Dendritic cell treated with granulocyte-macrophage colony-stimulating factor and Interleukin-4, amounts not matched to agents 40 ng/mL and 50 ng/mL, for 4 days (primary cell): ENCODE results near the gene FBXL16.

Experiments used
- H3K27ac Mint-ChIP-seq: one replicate; pipeline ENCODE4 v1.8.0; 2022; ENCODE audit warnings: mild to moderate bottlenecking, mixed read lengths
- H3K27me3 Mint-ChIP-seq: one replicate; pipeline ENCODE4 v1.8.0; 2022; ENCODE audit warnings: mild to moderate bottlenecking, mixed read lengths
- H3K36me3 Mint-ChIP-seq: one replicate; pipeline ENCODE4 v1.8.0; 2022; ENCODE audit warnings: low read depth, mixed read lengths
- H3K4me1 Mint-ChIP-seq: one replicate; pipeline ENCODE4 v1.8.0; 2022; ENCODE audit warnings: low read depth, mixed read lengths
- H3K4me3 Mint-ChIP-seq: one replicate; pipeline ENCODE4 v1.8.0; 2022; ENCODE audit warnings: mild to moderate bottlenecking, moderate library complexity, mixed read lengths
- H3K9me3 Mint-ChIP-seq: one replicate; pipeline ENCODE4 v1.8.0; 2022; ENCODE audit warnings: mixed read lengths
- intact Hi-C: fragments of 100-400 bp; cut with micrococcal nuclease; formaldehyde crosslinking; loops from one replicate; pipeline ENCODE4 v1.15.0; 2022

The FBXL16 gene

GRCh38 chr16:741986-742629, 36.5 kb upstream of the FBXL16 start:
- peaks cover 27% of the 10 kb centered on the region for H3K36me3 Mint-ChIP-seq
- H3K4me3 Mint-ChIP-seq, result no peak overlapping the region
- no peaks in the 10 kb centered on the region for H3K9me3 Mint-ChIP-seq
- no peak overlapping the region for H3K27ac Mint-ChIP-seq
- no peaks in the 10 kb centered on the region for H3K27me3 Mint-ChIP-seq
- intact Hi-C loops, result no loop called here
- H3K4me1 Mint-ChIP-seq, result peaks cover 17% of the 10 kb centered on the region

GRCh38 chr16:740764-741505, 35.3 kb upstream of the FBXL16 start, which contains the start of gene CIAO3:
CIAO3 (minus strand) TSS chr16:740997; CDS start chr16:740985, 12 bp downstream.
- intact Hi-C loops, result loop anchor here (1.0 kb wide), 1 partner anchor 30 kb away; no protein-coding TSS in a partner anchor
- H3K27me3 Mint-ChIP-seq, result no peaks in the 10 kb centered on the region
- peaks cover 17% of the 10 kb centered on the region for H3K4me1 Mint-ChIP-seq
- H3K4me3 Mint-ChIP-seq, result peak within 1 kb of the TSS; percentile 80
- peaks cover 39% of the 10 kb centered on the region for H3K36me3 Mint-ChIP-seq
- no peaks in the 10 kb centered on the region for H3K9me3 Mint-ChIP-seq
- peak within 1 kb of the TSS; percentile 77 for H3K27ac Mint-ChIP-seq

GRCh38 chr16:740459-740763, 34.8 kb upstream of the FBXL16 start:
- no peaks in the 10 kb centered on the region for H3K9me3 Mint-ChIP-seq
- peaks cover 17% of the 10 kb centered on the region for H3K4me1 Mint-ChIP-seq
- H3K36me3 Mint-ChIP-seq, result peaks cover 44% of the 10 kb centered on the region
- H3K27ac Mint-ChIP-seq, result peak overlapping the region; percentile 77
- intact Hi-C loops, result loop anchor here (1.0 kb wide), 1 partner anchor 29 kb away; no protein-coding TSS in a partner anchor
- H3K4me3 Mint-ChIP-seq, result peak overlapping the region; percentile 80
- no peaks in the 10 kb centered on the region for H3K27me3 Mint-ChIP-seq

- H3K4me3 Mint-ChIP-seq, result peak overlapping the region; percentile 80
- intact Hi-C loops, result loop anchor here (1.0 kb wide), 1 partner anchor 29 kb away; no protein-coding TSS in a partner anchor
- peaks cover 17% of the 10 kb centered on the region for H3K4me1 Mint-ChIP-seq
- peak overlapping the region; percentile 77 for H3K27ac Mint-ChIP-seq
- H3K36me3 Mint-ChIP-seq, result peaks cover 50% of the 10 kb centered on the region
- no peaks in the 10 kb centered on the region for H3K27me3 Mint-ChIP-seq
- H3K9me3 Mint-ChIP-seq, result no peaks in the 10 kb centered on the region
These were observed 34.2 kb upstream of the FBXL16 start for GRCh38 chr16:739560-740458.

- intact Hi-C loops, result no loop called here
- H3K27me3 Mint-ChIP-seq, result no peaks in the 10 kb centered on the region
- H3K9me3 Mint-ChIP-seq, result no peaks in the 10 kb centered on the region
- no peak overlapping the region for H3K4me3 Mint-ChIP-seq
- H3K4me1 Mint-ChIP-seq, result peaks cover 17% of the 10 kb centered on the region
- peaks cover 78% of the 10 kb centered on the region for H3K36me3 Mint-ChIP-seq
- H3K27ac Mint-ChIP-seq, result no peak overlapping the region
These were observed 31.4 kb upstream of the FBXL16 start for GRCh38 chr16:736936-737481.

GRCh38 chr16:735982-736453, 30.4 kb upstream of the FBXL16 start:
- intact Hi-C loops, result no loop called here
- no peaks in the 10 kb centered on the region for H3K9me3 Mint-ChIP-seq
- H3K4me1 Mint-ChIP-seq, result peaks cover 13% of the 10 kb centered on the region
- H3K36me3 Mint-ChIP-seq, result peaks cover 86% of the 10 kb centered on the region
- no peak overlapping the region for H3K4me3 Mint-ChIP-seq
- no peak overlapping the region for H3K27ac Mint-ChIP-seq
- H3K27me3 Mint-ChIP-seq, result no peaks in the 10 kb centered on the region

- peaks cover 12% of the 10 kb centered on the region for H3K4me1 Mint-ChIP-seq
- H3K27me3 Mint-ChIP-seq, result no peaks in the 10 kb centered on the region
- H3K27ac Mint-ChIP-seq, result no peak overlapping the region
- intact Hi-C loops, result no loop called here
- no peak overlapping the region for H3K4me3 Mint-ChIP-seq
- H3K9me3 Mint-ChIP-seq, result no peaks in the 10 kb centered on the region
- peaks cover 86% of the 10 kb centered on the region for H3K36me3 Mint-ChIP-seq
These were observed 29.6 kb upstream of the FBXL16 start for GRCh38 chr16:734981-735881.

GRCh38 chr16:734208-734980, 28.8 kb upstream of the FBXL16 start:
- Mint-ChIP-seq H3K27me3 (peaks cover 5% of the 10 kb centered on the region), H3K4me3 (no peak overlapping the region), H3K9me3 (no peaks in the 10 kb centered on the region), H3K36me3 (peaks cover 88% of the 10 kb centered on the region), H3K27ac (no peak overlapping the region), H3K4me1 (peaks cover 4% of the 10 kb centered on the region)
- intact Hi-C loops, result no loop called here

GRCh38 chr16:733382-734207, 28.0 kb upstream of the FBXL16 start:
- Mint-ChIP-seq H3K4me3 (no peak overlapping the region), H3K4me1 (no peaks in the 10 kb centered on the region), H3K27ac (no peak overlapping the region), H3K36me3 (peaks cover 83% of the 10 kb centered on the region), H3K27me3 (peaks cover 9% of the 10 kb centered on the region), H3K9me3 (no peaks in the 10 kb centered on the region)
- intact Hi-C loops, result no loop called here

- Mint-ChIP-seq H3K4me3 (no peak overlapping the region), H3K27ac (no peak overlapping the region), H3K9me3 (no peaks in the 10 kb centered on the region), H3K36me3 (peaks cover 76% of the 10 kb centered on the region), H3K27me3 (peaks cover 12% of the 10 kb centered on the region), H3K4me1 (no peaks in the 10 kb centered on the region)
- intact Hi-C loops, result no loop called here
These were observed 27.3 kb upstream of the FBXL16 start for GRCh38 chr16:732936-733335.

GRCh38 chr16:732332-732731, 26.7 kb upstream of the FBXL16 start:
- Mint-ChIP-seq H3K27ac (no peak overlapping the region), H3K27me3 (peaks cover 12% of the 10 kb centered on the region), H3K4me3 (no peak overlapping the region), H3K36me3 (peaks cover 70% of the 10 kb centered on the region), H3K9me3 (no peaks in the 10 kb centered on the region), H3K4me1 (no peaks in the 10 kb centered on the region)
- intact Hi-C loops, result no loop called here
